SK-N-SH treated with all-trans-retinoic acid at 6 μM for 48 hours (cell line): ENCODE results near the gene FES.

Experiments used
- RARB ChIP-seq: fragments of 250-450 bp; sonication (Bioruptor Pico); IDR thresholded peaks from 2 replicates; pipeline ENCODE4 v1.8.0; 2021; ENCODE audit warnings: mild to moderate bottlenecking, moderate library complexity
- ZFP3 ChIP-seq: fragments of 250-450 bp; sonication (Bioruptor Pico); IDR thresholded peaks from 2 replicates; pipeline ENCODE4 v1.5.0; 2020; ENCODE audit warnings: mild to moderate bottlenecking, moderate library complexity
- TF ChIP-seq, protein P1 (sequence below): fragments of 250-450 bp; sonication (Bioruptor Pico); IDR thresholded peaks from 2 replicates; pipeline ENCODE4 v1.5.1; 2020; ENCODE audit warnings: low read depth, mild to moderate bottlenecking, moderate library complexity

DNA sequence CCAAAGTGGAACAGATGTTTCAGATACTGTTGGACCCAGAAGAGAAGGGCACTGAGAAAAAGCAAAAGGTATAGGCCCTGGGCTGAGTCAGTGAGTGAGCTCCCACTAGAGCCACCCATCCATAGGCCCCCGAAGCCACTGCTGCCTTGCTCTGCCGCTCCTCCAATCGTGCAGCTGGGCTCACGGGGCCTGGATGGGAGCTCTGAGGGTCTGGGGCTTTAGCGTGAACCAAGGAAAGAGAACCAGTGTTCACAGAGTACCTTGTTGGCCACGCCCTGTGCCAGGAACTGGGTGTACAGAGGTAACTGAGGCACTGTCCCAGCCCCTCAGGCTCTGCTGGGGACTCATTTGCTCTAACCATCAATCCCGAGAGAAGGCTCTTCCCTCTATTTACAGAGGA lies 55.5 kb downstream of the FES start:
- TF ChIP-seq RARB (CRISPR knock-in tag) (no peak), ZFP3 (CRISPR knock-in tag) (no peak)
- TF ChIP-seq, protein P1, sequence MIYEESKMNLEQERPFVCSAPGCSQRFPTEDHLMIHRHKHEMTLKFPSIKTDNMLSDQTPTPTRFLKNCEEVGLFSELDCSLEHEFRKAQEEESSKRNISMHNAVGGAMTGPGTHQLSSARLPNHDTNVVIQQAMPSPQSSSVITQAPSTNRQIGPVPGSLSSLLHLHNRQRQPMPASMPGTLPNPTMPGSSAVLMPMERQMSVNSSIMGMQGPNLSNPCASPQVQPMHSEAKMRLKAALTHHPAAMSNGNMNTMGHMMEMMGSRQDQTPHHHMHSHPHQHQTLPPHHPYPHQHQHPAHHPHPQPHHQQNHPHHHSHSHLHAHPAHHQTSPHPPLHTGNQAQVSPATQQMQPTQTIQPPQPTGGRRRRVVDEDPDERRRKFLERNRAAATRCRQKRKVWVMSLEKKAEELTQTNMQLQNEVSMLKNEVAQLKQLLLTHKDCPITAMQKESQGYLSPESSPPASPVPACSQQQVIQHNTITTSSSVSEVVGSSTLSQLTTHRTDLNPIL (CRISPR knock-in tag): no peak
